ENCODE measurements around the gene PDLIM7.

The PDLIM7 gene

GRCh38 chr5:177452688-177453638 lies 44.4 kb downstream of the PDLIM7 start:
- no peak for DNase-seq (ENCODE audit: low read depth, low spot score)
- H3K4me3 ChIP-seq (ENCODE audit: low read length) = no peak overlapping the region

GRCh38 chr5:177450667-177451424 lies 46.6 kb downstream of the PDLIM7 start:
- no peak for DNase-seq (ENCODE audit: low read depth, low spot score)
- no peak overlapping the region for H3K4me3 ChIP-seq (ENCODE audit: low read length)

- no peak for DNase-seq (ENCODE audit: low read depth, low spot score)
- no peak overlapping the region for H3K4me3 ChIP-seq (ENCODE audit: low read length)
Observed at GRCh38 chr5:177449140-177450061, 48.0 kb downstream of the PDLIM7 start.

GRCh38 chr5:177448244-177448950 lies 49.0 kb downstream of the PDLIM7 start:
- no peak for DNase-seq (ENCODE audit: low read depth, low spot score)
- H3K4me3 ChIP-seq (ENCODE audit: low read length) = no peak overlapping the region

- peak overlapping the region; percentile 66 for H3K4me3 ChIP-seq (ENCODE audit: low read length)
- no peak for DNase-seq (ENCODE audit: low read depth, low spot score)
Observed at GRCh38 chr5:177447611-177448243, 49.7 kb downstream of the PDLIM7 start.

GRCh38 chr5:177447066-177447610 lies 50.3 kb downstream of the PDLIM7 start:
- H3K4me3 ChIP-seq (ENCODE audit: low read length) = peak overlapping the region; percentile 66
- DNase-seq (ENCODE audit: low read depth, low spot score) = peak; percentile 75

GRCh38 chr5:177446200-177447065 lies 51.0 kb downstream of the PDLIM7 start, which contains the start of gene PRR7:
TSS of gene PRR7 (plus strand) at chr5:177446814. CDS start at chr5:177455068, 8,254 bp downstream.
- peak; percentile 63 for DNase-seq (ENCODE audit: low read depth, low spot score)
- H3K4me3 ChIP-seq (ENCODE audit: low read length) = peak within 1 kb of the TSS; percentile 66

- peak overlapping the region; percentile 66 for H3K4me3 ChIP-seq (ENCODE audit: low read length)
- DNase-seq (ENCODE audit: low read depth, low spot score) = no peak
Observed at GRCh38 chr5:177445917-177446199, 51.5 kb downstream of the PDLIM7 start.

- peak; percentile 77 for DNase-seq (ENCODE audit: low read depth, low spot score)
- peak overlapping the region; percentile 66 for H3K4me3 ChIP-seq (ENCODE audit: low read length)
Observed at GRCh38 chr5:177445052-177445916, 52.1 kb downstream of the PDLIM7 start.

GRCh38 chr5:177444106-177445051 lies 53.0 kb downstream of the PDLIM7 start:
- no peak overlapping the region for H3K4me3 ChIP-seq (ENCODE audit: low read length)
- DNase-seq (ENCODE audit: low read depth, low spot score) = no peak

GRCh38 chr5:177443144-177443983 lies 54.0 kb downstream of the PDLIM7 start:
- no peak for DNase-seq (ENCODE audit: low read depth, low spot score)
- no peak overlapping the region for H3K4me3 ChIP-seq (ENCODE audit: low read length)

GRCh38 chr5:177442066-177442826 lies 55.2 kb downstream of the PDLIM7 start:
- no peak overlapping the region for H3K4me3 ChIP-seq (ENCODE audit: low read length)
- no peak for DNase-seq (ENCODE audit: low read depth, low spot score)

GRCh38 chr5:177440990-177441780 lies 56.2 kb downstream of the PDLIM7 start:
- DNase-seq (ENCODE audit: low read depth, low spot score) = no peak
- H3K4me3 ChIP-seq (ENCODE audit: low read length) = no peak overlapping the region
